ENCODE data around the gene TRIM7.
"Not testable (repeated sequence)": the region's sequence is repeated elsewhere in the genome, so short reads cannot be mapped to it uniquely, and the experiment has no call there.

TRIM7 gene

GRCh38 chr5:181146927-181147636 lies 57.9 kb downstream of the TRIM7 start, which contains the start of gene OR2V2:
Gene OR2V2, plus strand, starts transcription at chr5:181147586. Its CDS starts 7,357 bp downstream, at chr5:181154943.
- not testable (repeated sequence) for DNase-seq

- DNase-seq: no peak
Observed at GRCh38 chr5:181145133-181145532, 59.9 kb downstream of the TRIM7 start.

Measured in activated effector memory CD4-positive, alpha-beta T cell treated with anti-CD3 and anti-CD28 coated beads, Interleukin-2, amount 50 U/mL, for 16 hours (primary cell).